SKM-1 treated with dmso at 0.1 percent for 144 hours (cell line): Measurements from ENCODE around the gene ST6GALNAC2.
"Not testable (repeated sequence)": the region's sequence is repeated elsewhere in the genome, so short reads cannot be mapped to it uniquely, and the experiment has no call there.

ENCODE experiments used
- DNase-seq: peaks from one replicate; lab custom pipeline; 2025; ENCODE audit not compliant: unreplicated experiment; lab: John Stamatoyannopoulos, UW

The ST6GALNAC2 gene

DNA sequence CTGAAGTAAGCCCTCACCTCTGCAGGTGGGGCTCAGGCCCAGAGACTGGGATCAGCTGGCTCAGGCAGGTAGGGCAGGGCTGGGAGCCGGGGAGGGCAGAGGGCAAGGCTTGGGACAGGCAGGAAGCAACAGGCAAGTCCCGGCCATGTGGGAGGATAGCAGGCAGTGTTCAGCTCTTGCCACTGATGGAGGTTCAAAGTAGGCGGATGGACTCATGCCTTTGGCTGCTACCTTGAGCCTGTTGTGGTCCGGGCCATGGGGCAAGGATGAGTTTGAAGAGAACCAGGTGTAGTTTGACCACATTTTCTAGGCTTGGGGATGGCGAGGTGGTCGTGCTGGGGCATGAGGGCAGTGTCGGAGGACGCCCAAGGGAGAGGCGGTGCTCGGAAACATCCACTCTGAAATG, 43.1 kb downstream of the ST6GALNAC2 start:
- DNase-seq = no peak

DNA sequence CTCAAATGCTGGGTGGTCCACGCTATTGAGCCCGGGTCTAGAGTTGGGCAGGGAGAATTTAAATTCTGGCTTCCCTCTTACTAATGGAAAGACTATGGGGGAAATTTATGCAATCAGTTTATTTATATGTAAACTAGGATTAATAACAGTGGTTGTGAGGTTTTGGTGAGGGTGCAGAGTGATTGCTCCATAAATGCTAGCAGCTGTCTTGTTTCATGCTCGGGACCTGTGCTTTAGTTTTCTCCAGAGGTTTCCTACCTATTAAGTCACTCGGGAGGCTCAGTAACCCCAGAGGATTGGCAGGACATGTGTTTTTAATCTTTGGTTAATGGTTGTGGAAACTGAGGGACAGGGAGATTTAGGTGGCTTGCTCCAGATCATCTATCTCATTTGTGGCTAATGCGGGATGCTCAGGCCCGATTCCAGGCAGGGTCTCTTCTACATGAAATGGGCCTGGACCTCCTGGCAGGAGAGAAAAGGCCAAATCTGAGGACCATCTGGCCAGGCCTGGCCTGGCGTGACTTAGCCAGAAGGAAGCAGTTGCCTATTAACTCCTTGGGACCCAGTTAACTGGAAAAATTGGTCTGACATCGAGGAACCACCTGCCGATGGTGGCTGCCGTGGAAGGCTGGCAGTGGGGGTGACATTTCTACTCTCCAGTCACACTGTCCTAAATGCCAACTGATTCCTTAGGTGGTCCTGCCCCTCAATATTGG, 43.8 kb downstream of the ST6GALNAC2 start:
- no peak for DNase-seq

DNA sequence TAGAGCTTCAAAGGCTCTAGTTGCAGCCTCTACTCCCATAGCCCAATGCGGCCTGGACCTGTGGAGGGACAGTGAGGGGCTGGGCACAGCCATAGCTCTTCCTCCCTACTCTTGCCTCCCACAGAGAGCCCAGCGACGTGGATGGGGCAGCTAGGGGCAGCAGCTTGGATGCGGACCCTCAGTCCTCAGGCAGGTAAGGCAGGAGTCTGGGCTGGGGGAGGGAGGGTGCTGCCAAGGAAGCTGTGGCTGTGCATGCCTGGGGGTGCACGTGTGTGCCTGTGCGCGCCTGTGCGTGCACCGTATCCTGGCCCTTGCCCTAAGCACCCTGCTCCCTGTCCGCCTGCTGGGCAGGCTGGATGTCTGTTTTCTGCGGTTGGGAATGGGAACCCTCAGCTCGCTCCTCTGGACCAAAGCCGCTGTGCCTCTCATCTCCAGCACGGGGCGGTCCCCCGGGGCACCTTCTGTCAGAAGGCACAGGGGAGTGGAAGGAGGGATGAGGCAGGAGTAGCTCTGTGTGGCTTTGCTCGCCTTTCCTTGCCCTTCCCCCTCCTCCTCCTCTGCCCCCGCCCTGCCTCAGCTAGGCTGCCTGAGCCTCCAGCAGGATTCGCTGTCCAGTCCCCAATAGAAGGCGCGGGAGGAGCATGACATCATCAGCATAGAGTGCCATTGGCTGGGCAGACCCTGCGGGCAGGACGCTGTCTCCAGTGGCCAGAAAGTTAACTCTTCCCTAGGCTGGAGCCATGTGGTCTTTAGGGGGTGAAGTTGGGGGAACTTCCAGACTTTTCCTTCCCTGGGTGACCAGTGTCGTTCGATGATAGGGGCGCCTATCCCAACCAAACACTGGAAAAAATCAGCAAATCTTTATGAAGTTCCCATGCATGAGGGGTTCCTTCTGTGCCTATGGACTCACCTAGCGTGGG, 45.0 kb downstream of the ST6GALNAC2 start:
- no peak for DNase-seq

DNA sequence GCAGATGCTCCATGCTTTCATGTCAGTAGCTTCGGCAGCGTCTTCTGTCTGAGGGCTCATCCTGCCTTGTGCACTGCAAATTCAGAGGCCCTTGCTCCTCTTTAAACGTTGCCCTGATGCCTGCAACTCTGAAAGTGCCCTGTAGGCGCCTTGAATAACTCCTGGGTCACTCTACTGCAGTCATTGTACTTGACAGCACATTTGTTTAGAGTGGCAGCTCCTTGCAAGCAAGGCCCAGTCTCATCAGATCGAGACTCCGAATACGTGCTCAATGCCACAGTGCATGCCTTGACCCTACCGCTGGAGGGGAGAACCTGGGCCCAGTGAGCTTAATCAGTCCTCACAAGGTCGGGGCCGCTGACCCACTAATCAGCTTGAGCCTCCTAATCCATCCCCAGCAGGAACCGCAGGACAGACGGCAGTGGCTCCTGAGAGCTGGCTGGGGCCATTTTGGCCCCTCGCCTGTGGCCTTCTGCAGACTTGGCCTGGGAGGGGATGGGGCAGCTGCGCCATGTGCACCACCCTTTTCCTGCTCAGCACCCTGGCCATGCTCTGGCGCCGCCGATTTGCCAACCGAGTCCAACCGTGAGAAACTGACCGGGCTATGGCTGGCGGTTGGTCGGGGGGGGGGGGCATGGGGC, 45.9 kb downstream of the ST6GALNAC2 start, which contains the start of gene PRCD:
Gene PRCD, plus strand, starts transcription at position 414 of the 641 bp plus-strand sequence. Its CDS starts 98 bp downstream, at position 512.
- no peak for DNase-seq

DNA sequence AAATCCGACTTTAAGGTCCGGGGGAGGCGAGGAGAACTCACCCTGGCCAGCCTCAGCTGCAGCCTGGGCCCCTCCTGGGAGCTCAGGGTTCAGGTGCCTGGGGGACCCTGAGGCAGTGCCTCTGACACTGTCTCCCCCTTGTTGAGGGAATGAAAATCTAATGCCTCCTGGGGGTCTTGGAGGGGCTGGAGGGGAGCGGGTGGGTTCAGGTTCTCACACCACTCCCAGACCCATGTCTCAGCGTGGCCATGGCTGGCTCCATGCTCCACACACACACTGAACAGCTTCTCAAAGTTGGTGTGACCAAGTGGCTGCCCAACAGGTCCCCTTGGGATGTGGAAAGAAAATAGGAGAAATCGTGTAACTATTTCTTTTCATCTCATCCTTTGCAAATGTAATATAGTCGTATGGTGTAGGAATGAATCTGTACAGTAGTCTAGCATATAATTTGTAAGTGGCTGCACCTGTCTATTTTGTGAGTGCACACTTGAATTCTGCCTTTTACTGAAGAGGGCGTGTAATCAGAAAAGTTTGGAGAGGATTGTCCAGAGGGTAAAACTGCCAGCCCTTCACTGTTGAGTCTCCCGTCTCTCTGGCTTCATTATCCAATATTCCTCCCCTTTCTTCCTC, 46.6 kb downstream of the ST6GALNAC2 start:
- DNase-seq = no peak

DNA sequence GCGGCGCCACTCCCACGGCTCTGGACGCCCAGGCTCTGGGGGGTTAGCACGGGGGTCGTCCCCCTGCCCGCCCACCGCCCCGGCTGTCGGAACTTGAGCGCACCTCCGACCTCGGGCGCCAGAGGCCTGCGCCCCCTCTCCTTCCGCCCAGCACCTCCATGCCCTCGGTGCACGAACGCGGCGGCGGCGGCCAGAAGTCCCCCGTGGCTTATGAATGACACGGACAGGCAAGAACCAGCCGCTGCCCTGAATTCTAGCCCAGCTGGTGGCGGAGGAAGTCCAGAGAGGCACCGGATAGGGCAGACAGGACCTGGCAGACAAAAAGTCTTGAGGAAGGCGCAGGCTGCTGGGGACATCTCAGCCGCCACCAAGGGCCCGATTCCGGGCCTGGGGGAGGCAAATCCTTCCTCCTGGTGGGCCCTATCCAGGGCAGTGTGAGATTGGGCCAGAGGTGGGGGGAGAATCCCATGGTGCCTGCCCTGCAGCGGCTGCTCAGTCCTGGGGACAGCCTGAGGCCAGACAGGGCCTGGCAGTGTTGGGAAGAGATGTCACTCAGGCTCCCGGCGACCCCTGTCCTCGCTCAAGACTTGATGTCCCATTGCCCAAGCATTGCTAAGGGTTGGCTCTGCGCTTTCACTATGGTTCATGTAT, 47.3 kb downstream of the ST6GALNAC2 start:
- no peak for DNase-seq

DNA sequence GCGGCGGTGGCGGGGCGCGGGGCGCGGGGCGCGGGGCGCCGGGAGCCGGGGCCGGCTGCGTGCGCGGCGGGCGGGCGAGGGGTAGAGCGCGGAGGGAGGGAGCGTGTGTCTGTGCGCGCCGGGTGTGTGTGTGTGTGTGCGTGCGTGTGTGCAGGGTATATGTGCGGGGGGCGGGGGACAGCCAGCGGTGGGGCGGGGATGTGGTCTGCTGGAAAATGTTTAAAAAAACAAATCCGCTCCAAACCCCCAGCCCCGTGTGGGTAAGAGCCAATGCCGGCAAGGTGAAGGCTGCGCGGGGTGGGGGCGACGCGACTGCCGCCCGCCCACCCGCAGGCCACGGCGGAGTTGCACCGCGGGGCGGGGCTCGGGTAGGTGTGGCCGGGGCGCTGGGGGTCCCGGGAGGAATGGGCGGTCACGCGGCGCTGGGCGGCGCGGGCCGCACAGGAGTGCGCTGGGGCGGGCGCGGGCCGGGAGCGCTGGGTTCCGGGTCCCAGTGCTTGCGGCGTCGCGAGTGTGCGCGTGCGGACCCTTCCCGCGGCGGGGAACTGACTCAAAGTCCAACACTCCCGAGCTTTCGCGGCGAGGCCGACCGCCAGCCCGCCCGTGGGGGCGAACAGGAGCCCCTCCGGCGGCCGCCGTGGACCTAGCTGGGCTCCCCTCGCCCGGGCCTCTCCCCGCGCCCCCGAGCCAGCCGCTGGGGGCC, 47.9 kb downstream of the ST6GALNAC2 start, which contains the start of gene CYGB:
Gene CYGB, minus strand, starts transcription at position 132 of the 703 bp plus-strand sequence. CDS start 167 bp downstream, outside the sequence.
- no peak for DNase-seq

DNA sequence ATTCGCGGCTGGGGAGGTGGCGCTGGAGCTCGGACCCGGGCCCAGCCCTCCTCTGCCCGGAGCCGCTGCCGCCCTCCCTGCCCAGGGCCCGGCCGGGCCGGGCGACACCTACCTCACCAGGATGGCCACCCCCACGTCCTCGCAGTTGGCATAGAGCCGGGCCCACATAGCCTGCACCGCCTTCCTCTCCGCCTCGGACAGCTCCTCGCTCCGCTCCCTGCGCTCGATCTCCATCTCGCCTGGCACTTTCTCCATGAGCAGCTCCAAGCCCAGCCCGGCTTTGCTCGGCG, 48.4 kb downstream of the ST6GALNAC2 start:
- DNase-seq = no peak

DNA sequence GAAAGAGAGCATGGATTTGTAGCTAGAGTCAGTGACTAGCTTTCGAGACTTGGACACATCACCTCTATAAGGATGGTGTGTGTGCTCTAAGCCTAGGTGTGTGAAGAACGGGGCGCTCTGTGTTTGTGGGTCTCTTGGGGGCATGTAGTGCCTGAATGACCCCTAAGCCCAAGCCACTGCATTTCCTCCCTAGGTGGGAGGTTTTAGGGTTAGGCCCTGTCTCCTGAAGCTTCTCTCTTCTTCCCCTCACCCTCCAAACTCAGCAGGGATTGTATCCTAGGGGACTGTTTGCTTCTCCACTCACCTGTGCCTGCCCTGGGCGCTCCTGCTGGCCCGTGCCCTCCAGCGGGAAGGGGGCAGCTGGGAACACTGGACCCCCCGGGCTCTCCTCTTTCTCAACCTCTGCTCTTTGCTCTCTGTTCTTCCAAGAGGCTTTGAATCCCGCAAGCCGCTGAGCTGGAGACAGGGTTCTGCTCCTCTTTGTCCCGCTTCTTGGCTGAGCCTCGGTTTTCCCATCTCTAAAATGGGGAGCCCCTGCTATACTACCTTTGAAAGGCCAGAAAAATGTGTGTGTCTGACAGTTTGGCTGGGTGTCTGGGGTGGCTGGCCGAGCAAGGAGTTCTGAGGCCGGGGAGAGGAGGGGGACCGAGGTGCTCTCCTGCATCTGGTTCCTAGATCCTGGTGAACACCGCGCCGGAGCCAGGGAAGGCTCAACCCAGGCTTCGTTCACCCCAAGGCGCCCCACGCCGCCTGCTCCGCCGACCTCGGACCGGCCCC, 49.0 kb downstream of the ST6GALNAC2 start:
- DNase-seq = no peak

DNA sequence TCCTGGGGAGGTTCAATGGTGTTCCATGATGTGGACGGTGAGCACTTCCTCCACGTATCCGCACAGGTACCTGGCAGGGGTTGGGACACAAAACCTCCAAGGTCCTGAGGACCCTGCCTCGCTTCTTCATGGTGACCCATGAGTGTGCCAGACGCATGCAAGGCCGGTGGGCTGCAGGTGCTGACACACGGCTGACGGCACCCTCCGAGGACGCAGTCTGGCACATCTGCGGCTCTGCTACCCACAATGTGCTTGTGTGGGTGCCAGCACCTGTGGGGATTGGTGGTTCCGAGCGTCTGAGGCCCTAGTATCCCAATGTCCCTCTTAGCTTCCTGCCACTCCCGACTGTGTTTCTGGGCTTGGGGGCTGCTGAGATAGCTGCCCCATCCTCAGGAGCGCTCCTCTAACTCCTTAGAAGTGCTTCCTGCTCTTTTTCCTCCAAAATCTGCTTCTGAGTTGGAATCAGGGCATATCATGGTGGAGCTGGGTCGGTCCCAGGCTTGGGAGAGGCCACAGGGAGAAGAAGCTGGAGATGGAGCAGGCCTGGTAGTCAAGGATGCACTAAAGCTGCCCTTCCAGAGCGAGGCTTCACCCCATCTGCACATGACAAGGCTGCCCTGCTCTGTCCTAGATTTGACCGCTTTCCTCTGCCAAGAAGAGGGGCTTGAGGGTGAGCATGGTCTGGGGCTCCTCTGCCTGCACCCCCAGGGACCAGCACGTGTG, 49.7 kb downstream of the ST6GALNAC2 start:
- no peak for DNase-seq

DNA sequence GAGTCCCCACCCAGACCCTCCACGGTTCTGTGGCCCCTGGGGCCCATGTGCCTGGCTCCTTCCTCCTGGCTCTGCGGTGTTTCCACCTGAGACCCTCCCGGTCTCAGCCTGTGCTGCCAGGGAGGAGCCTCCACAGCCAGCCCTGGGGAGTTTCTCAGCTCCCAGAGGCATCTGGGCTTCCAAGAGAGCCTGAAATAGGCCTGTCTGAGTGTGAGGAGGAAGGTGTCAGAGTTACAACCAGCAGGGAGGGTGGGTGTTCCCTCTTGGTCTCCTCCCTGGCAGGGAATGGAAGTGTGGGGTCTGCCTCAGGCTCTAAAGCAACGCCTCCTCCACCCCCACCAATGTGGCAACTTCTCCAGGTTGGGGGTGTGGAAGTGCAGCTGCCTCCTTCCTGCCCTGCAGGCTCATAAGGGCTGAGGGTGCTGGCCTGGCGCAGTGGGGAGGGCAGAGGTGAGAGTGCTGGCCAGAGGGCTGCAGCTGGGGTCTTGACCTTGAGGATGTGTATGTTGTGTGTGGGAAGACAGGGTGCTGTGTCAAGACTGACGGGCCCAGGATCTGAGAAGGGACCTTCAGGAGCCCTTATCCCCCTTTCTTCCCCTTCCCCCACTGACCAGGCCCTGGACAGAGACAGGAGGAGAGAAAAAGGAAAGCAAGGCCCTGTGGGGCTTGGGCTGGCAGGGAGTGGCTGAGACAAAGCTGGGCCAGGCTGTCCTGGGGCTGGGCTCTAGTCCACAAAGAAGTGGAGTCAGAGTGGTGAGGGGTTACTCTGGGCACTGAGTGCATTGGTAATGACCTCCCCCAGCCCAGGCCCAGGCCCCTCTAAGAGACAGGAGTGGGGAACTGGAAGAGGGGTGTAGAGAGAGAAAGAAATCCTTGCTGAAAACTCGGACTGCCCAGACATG, 50.6 kb downstream of the ST6GALNAC2 start:
- DNase-seq = no peak

DNA sequence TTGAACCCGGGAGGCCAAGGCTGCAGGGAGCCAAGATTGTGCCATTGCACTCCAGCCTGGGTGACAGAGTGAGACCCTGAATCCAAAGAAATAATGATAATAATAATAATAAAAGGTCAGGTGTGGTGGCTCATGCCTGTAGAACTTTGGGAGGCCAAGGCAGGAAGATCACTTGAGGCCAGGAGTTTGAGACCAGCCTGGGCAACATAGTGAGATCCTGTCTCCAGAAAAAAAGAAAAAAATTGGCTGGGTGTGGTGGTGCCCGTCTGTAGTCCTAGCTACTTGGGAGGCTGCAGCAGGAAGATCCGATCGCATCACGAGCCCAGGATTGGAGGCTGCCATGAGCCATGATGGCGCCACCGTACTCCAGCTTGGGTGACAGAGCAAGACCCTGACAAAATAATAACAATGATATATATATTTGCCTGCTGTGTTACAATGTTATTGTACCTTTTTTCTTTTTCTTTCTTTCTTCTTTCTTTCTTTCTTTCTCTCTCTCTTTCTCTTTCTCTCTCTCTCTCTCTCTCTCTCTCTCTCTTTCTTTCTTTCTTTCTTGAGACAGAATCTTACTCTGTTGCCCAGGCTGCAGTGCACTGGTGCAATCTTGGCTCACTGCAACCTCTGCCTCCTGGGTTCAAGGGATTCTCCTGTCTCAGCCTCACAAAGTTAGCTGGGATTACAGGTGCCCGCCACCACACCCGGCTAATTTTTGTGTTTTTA, 51.9 kb downstream of the ST6GALNAC2 start:
- DNase-seq = not testable (repeated sequence)

DNA sequence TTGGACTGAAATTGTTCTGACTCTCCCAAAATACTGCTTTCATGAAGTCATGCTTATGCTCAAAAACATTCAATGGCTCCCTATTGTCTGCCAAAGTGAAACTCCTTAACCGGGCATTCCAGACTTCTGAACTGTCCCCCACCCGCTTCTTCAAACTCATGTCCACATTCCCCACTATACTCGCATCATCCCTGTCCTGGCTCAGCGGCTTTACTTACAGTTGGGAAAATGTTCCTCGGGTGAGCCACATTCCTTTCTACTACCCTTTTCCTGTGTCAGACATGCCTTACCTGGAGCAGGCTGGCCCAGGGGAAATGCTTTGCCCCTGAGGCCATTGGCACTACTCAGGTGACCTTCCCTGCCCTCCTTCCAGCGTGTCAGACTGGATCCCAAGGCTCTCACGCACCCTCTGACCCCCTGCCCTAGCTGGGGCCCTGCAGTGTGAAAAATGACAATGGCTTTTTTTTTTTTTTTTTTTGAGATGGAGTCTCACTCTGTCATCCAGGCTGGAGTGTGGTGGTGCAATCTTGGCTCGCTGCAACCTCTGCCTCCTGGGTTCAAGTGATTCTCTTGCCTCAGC, 53.5 kb downstream of the ST6GALNAC2 start:
- DNase-seq = no peak

DNA sequence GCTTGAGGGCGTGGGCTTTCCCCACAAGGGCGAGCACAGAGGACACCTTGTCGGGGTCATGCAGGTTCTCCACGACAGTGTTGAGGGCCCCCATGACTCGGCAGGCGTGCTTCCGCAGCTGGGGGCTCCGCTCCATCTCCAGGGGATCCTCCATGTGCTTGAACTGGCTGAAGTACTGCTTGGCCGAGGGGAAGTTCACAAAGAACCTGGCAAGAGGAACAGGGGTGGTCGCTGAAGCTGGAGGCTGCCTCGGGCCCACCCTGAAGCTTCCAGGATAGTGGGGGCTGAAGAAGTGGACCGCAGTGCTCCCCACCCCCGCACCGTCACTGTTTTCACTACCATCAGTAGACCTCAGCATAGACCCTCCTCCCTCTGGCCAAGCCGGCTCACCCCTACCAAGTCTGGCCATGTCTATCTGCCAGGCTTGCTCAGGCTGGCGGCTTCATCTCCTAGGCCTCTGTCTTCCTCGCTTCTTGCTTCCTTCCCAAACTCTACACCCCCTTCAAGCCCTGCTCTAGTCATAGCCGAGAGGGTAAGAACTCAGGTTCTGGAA, 54.1 kb downstream of the ST6GALNAC2 start:
- no peak for DNase-seq

DNA sequence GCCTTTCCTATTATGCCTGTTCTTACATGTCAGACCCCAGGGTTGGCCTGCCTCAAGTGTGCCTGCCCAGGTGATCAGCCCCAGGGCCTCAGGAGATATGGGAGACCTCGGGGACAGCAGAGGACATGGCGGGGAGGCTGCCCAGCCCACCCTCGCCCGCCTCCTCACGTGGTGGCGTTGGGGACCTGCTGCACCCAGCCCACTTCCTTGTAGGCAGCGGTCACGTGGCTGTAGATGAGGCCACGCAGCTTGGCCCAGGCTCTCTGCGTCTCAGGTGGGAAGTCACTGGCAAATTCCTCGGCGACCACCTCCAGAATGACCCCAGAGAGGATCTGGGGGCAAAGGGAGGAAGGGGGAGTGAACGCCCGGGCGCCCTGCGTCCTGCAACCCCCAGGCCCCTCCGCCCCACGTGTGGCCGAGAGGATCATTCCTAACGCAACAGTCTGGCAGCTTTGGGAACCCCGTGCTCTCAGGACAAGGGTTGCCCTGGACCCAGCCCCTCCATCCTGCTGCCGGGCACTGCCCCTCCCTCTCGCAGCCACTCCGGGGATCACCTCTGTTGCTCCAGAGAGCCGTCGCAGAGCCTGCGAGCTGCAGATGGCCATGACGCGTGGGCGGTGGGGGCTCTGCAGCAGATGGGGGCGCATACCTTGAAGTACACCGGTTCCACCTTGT, 54.7 kb downstream of the ST6GALNAC2 start:
- DNase-seq = no peak
